VCaP (cell line): ENCODE measurements around the gene RNPEP.
A peak's percentile ranks its signal among the peaks of the same experiment; 100 is the strongest.

ENCODE experiments used
- H3K27ac ChIP-seq: fragments of 450-650 bp; 2 replicates; pipeline ENCODE4 v1.5.1; 2017
- CTCF ChIP-seq: fragments of 450-650 bp; conservative IDR thresholded peaks from 2 replicates; pipeline ENCODE4 v1.5.1; 2017; ENCODE audit warnings: mild to moderate bottlenecking, moderate library complexity

The RNPEP gene

GRCh38 chr1:202013603-202014002 lies 31.2 kb downstream of the RNPEP start:
- no peak for TF ChIP-seq CTCF
- peak overlapping the region; percentile 93; the same call in 1 of the 2 replicates for H3K27ac ChIP-seq

- no peak for TF ChIP-seq CTCF
- H3K27ac ChIP-seq = peak overlapping the region; percentile 93
Observed at GRCh38 chr1:202014060-202014459, 31.6 kb downstream of the RNPEP start.

GRCh38 chr1:202014915-202015661 lies 32.6 kb downstream of the RNPEP start:
- peak overlapping the region; percentile 93 for H3K27ac ChIP-seq
- TF ChIP-seq CTCF = no peak

GRCh38 chr1:202015662-202015937 lies 33.2 kb downstream of the RNPEP start:
- no peak for TF ChIP-seq CTCF
- H3K27ac ChIP-seq = peak overlapping the region; percentile 93

- no peak for TF ChIP-seq CTCF
Observed at GRCh38 chr1:202016022-202016810, 33.8 kb downstream of the RNPEP start.

GRCh38 chr1:202016811-202017748 lies 34.6 kb downstream of the RNPEP start:
- peak overlapping the region; percentile 93 for H3K27ac ChIP-seq
- TF ChIP-seq CTCF = no peak

More at GRCh38 chr1:202016022-202016810, 33.8 kb downstream of the RNPEP start:
- peak overlapping the region; percentile 93 for H3K27ac ChIP-seq
